ENCODE results near the gene PRR16.

PRR16 gene

GRCh38 chr5:120644516-120644915 is 180.4 kb downstream of the PRR16 start:
- no peak overlapping the region for H3K4me3 ChIP-seq (ENCODE audit: low read length)
- no peak for DNase-seq (ENCODE audit: low read depth)
- TF ChIP-seq, protein P1, sequence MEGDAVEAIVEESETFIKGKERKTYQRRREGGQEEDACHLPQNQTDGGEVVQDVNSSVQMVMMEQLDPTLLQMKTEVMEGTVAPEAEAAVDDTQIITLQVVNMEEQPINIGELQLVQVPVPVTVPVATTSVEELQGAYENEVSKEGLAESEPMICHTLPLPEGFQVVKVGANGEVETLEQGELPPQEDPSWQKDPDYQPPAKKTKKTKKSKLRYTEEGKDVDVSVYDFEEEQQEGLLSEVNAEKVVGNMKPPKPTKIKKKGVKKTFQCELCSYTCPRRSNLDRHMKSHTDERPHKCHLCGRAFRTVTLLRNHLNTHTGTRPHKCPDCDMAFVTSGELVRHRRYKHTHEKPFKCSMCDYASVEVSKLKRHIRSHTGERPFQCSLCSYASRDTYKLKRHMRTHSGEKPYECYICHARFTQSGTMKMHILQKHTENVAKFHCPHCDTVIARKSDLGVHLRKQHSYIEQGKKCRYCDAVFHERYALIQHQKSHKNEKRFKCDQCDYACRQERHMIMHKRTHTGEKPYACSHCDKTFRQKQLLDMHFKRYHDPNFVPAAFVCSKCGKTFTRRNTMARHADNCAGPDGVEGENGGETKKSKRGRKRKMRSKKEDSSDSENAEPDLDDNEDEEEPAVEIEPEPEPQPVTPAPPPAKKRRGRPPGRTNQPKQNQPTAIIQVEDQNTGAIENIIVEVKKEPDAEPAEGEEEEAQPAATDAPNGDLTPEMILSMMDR (conservative IDR thresholded peaks at IDR 0.05; ENCODE audit: low read depth, low read length) = no peak

GRCh38 chr5:120655828-120656435 is 191.8 kb downstream of the PRR16 start:
- TF ChIP-seq, protein P1 (conservative IDR thresholded peaks at IDR 0.05; ENCODE audit: low read depth, low read length) = peak; percentile 76
- no peak for DNase-seq (ENCODE audit: low read depth)
- no peak overlapping the region for H3K4me3 ChIP-seq (ENCODE audit: low read length)

DNA sequence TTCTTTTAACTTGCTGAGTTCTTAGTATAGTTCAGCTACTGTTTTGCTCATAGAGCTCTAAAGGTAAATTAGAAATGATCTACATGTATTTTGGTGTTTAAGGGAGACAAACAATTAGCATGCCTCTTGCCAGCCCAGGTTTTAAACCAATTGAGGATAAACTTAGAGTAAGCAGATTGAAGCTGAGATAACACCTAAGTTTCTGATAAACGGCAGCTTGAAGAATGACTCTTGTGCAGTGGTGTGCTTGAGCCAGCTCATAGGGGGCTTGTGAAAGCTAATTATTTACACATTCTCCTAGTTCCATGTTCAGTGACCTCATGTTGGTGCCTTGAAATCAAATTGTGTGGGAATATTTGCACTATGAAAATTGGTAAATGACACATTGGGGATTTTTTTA is 193.0 kb downstream of the PRR16 start:
- no peak overlapping the region for H3K4me3 ChIP-seq (ENCODE audit: low read length)
- DNase-seq (ENCODE audit: low read depth) = peak; percentile 14
- TF ChIP-seq, protein P1 (conservative IDR thresholded peaks at IDR 0.05; ENCODE audit: low read depth, low read length) = no peak

DNA sequence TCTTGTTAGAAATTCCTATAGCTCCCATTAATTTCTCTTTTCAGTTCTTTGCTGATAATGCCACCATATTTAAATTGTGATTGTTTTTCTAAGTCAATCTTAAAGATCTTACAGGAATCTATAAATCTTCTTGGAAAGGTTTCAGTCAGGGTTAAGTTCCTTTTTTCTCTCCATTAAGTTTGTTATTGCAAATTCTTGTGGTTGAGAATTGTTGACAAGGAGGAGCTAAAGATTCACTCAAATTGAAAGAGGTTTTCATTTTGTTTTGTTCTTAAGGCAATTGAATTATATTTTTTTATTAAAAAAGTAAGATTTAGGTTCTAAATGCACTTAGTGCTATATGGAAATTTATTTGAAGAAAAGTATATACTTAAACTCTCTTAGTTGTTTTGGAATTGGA is 213.4 kb downstream of the PRR16 start:
- H3K4me3 ChIP-seq (ENCODE audit: low read length) = no peak overlapping the region
- DNase-seq (ENCODE audit: low read depth) = no peak
- TF ChIP-seq, protein P1 (conservative IDR thresholded peaks at IDR 0.05; ENCODE audit: low read depth, low read length) = no peak

- TF ChIP-seq, protein P1 (conservative IDR thresholded peaks at IDR 0.05; ENCODE audit: low read depth, low read length) = no peak
- no peak overlapping the region for H3K4me3 ChIP-seq (ENCODE audit: low read length)
- no peak for DNase-seq (ENCODE audit: low read depth)
Observed at GRCh38 chr5:120678279-120678678, 214.2 kb downstream of the PRR16 start.

DNA sequence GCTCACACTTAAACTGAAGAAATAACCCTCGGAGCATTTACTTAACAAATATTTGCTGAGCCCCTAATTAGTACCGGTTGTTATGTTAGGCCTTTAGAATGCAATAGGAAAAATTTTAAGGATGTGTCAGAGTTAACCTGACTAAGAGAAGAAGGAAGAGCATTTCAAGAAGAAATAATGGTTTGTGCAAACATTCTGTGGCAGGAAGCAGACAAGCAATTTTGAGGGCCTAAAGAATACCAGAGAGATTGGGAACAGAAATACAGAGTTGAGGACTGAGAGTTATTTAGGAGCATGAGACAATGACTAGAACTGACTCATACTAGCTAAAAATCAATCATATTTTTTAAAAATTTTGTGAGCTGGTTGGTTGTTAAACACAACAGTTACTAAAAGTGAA is 218.8 kb downstream of the PRR16 start:
- DNase-seq (ENCODE audit: low read depth) = no peak
- no peak overlapping the region for H3K4me3 ChIP-seq (ENCODE audit: low read length)
- TF ChIP-seq, protein P1 (conservative IDR thresholded peaks at IDR 0.05; ENCODE audit: low read depth, low read length) = no peak

DNA sequence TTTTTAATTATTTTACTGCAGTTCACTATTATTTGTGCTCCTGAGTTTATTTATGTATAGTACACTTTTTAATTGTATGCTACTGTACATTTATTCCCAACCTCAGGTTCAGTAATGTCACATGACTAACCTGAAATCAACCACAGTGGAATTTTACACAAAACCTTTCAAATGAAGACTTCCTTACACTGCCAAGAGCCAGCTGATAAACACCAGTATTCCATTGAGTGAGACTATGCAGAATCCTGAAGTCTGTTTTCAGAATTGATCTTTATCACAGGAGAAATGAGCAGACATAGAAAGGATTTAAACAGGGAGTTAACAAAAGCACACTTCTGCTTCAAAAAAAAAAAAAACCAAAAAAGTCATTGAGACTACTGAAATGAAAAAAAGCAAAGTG is 219.5 kb downstream of the PRR16 start:
- no peak for DNase-seq (ENCODE audit: low read depth)
- TF ChIP-seq, protein P1 (conservative IDR thresholded peaks at IDR 0.05; ENCODE audit: low read depth, low read length) = no peak
- no peak overlapping the region for H3K4me3 ChIP-seq (ENCODE audit: low read length)
